ENCODE results near the gene ZNF91. TPM values are rescaled to one million over a fixed set of nuclear protein-coding genes. Genes with fewer than 3 reads are reported as not detected.

The ZNF91 gene
- total RNA-seq, 1 donor from 2014 or later, result 101 TPM

DNA sequence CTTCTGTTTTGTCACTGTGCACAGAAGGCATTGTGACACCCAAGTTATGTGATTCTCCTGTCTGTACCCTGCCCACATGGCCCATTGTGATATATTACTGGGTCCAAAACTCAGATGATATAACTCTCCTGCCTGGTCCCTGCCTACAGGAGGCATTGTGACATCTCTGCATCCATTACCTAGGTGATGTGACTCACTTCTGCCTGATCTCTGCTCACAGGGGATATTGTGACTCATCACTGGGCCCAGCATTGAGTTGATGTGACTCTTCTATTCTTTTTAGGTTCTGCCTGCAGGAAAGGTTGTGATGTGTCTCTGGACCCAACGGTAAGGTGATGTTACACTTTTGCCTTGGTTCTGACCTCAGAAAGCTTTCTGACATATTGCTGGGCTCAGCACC is 77.1 kb downstream of the ZNF91 start:
- TF ChIP-seq, protein P1, sequence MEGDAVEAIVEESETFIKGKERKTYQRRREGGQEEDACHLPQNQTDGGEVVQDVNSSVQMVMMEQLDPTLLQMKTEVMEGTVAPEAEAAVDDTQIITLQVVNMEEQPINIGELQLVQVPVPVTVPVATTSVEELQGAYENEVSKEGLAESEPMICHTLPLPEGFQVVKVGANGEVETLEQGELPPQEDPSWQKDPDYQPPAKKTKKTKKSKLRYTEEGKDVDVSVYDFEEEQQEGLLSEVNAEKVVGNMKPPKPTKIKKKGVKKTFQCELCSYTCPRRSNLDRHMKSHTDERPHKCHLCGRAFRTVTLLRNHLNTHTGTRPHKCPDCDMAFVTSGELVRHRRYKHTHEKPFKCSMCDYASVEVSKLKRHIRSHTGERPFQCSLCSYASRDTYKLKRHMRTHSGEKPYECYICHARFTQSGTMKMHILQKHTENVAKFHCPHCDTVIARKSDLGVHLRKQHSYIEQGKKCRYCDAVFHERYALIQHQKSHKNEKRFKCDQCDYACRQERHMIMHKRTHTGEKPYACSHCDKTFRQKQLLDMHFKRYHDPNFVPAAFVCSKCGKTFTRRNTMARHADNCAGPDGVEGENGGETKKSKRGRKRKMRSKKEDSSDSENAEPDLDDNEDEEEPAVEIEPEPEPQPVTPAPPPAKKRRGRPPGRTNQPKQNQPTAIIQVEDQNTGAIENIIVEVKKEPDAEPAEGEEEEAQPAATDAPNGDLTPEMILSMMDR (IDR thresholded peaks at IDR 0.05; ENCODE audit: borderline replicate concordance), result no peak

GRCh38 chr19:23315286-23315685 is 80.0 kb downstream of the ZNF91 start:
- no peak for DNase-seq
- no peaks in the 10 kb centered on the region for H3K4me1 ChIP-seq
- no peak overlapping the region for H3K27ac ChIP-seq (replicated peaks)
- H3K4me3 ChIP-seq, result no peak overlapping the region
- intact Hi-C loops (cut with micrococcal nuclease), result no loop called here
- H3K27me3 ChIP-seq (ENCODE audit: low read depth), result no peaks in the 10 kb centered on the region
- no peaks in the 10 kb centered on the region for H3K9me3 ChIP-seq (replicated peaks)
- TF ChIP-seq, protein P1 (IDR thresholded peaks at IDR 0.05; ENCODE audit: borderline replicate concordance), result no peak
- no peaks in the 10 kb centered on the region for H3K36me3 ChIP-seq

More for the DNA sequence above, 77.1 kb downstream of the ZNF91 start:
- no peak for DNase-seq
- no peaks in the 10 kb centered on the region for H3K27me3 ChIP-seq (ENCODE audit: low read depth)
- H3K27ac ChIP-seq (replicated peaks), result no peak overlapping the region
- no peak overlapping the region for H3K4me3 ChIP-seq
- intact Hi-C loops (cut with micrococcal nuclease), result no loop called here
- peaks cover 3% of the 10 kb centered on the region for H3K9me3 ChIP-seq (replicated peaks)
- H3K36me3 ChIP-seq, result no peaks in the 10 kb centered on the region
- no peaks in the 10 kb centered on the region for H3K4me1 ChIP-seq

DNA sequence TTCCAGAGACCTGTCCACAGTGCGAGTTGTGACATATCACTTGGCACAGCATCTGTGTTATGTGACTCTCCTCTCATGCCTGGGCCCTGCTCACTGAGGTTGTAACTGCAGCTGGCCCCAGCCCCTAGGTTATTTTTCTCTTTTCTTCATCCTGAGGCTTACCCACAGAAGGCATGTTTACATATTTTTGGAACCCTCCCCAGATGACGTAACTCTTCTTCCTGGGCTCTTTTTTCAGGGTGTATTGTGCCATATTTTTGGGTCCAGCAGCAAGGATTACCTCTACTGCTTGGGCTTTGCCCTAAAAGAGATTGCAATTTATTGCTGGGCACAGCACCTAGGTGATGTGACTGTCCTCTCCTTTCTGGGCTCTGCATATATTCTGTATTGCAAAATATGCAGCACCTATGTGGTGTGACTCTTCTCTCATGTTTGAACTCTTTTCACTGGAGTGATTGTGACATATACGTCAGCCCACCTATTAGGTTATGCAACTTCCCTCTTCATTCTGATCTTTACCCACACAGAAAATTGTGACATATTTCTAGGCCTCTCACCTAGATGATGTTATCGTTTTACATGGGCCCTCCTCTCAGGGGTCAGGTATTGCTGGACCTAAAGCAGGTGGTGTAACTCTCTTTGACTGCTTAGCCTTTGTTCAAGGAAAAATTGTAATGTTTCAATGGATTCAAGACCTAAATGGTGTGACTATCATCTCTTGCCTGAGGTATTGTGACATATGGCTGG is 80.6 kb downstream of the ZNF91 start:
- H3K27ac ChIP-seq (replicated peaks), result no peak overlapping the region
- no peaks in the 10 kb centered on the region for H3K9me3 ChIP-seq (replicated peaks)
- no peaks in the 10 kb centered on the region for H3K4me1 ChIP-seq
- H3K36me3 ChIP-seq, result no peaks in the 10 kb centered on the region
- H3K4me3 ChIP-seq, result no peak overlapping the region
- no peak for DNase-seq
- no peaks in the 10 kb centered on the region for H3K27me3 ChIP-seq (ENCODE audit: low read depth)
- TF ChIP-seq, protein P1 (IDR thresholded peaks at IDR 0.05; ENCODE audit: borderline replicate concordance), result no peak
- intact Hi-C loops (cut with micrococcal nuclease), result no loop called here

GRCh38 chr19:23313196-23313595 is 82.1 kb downstream of the ZNF91 start:
- intact Hi-C loops (cut with micrococcal nuclease), result no loop called here
- H3K36me3 ChIP-seq, result peaks cover 3% of the 10 kb centered on the region
- no peaks in the 10 kb centered on the region for H3K4me1 ChIP-seq
- H3K9me3 ChIP-seq (replicated peaks), result no peaks in the 10 kb centered on the region
- DNase-seq, result no peak
- TF ChIP-seq, protein P1 (IDR thresholded peaks at IDR 0.05; ENCODE audit: borderline replicate concordance), result no peak
- no peak overlapping the region for H3K27ac ChIP-seq (replicated peaks)
- no peaks in the 10 kb centered on the region for H3K27me3 ChIP-seq (ENCODE audit: low read depth)
- H3K4me3 ChIP-seq, result no peak overlapping the region

GRCh38 chr19:23312515-23312914 is 82.8 kb downstream of the ZNF91 start:
- intact Hi-C loops (cut with micrococcal nuclease), result no loop called here
- TF ChIP-seq, protein P1 (IDR thresholded peaks at IDR 0.05; ENCODE audit: borderline replicate concordance), result no peak
- Histone ChIP-seq H3K9me3 (replicated peaks) (no peaks in the 10 kb centered on the region), H3K27me3 (ENCODE audit: low read depth) (no peaks in the 10 kb centered on the region), H3K4me3 (no peak overlapping the region), H3K36me3 (peaks cover 3% of the 10 kb centered on the region), H3K4me1 (no peaks in the 10 kb centered on the region), H3K27ac (replicated peaks) (no peak overlapping the region)
- DNase-seq, result no peak

Measured in left ventricle myocardium inferior (tissue), 1 donor.